ENCODE data around the gene HAVCR2. TPM values are rescaled to one million over a fixed set of nuclear protein-coding genes. Genes with fewer than 3 reads are reported as not detected.

Gene HAVCR2
- total RNA-seq, 4 donors from 2014 or later, result 4.1 to 12.8 (median 5.8) TPM

DNA sequence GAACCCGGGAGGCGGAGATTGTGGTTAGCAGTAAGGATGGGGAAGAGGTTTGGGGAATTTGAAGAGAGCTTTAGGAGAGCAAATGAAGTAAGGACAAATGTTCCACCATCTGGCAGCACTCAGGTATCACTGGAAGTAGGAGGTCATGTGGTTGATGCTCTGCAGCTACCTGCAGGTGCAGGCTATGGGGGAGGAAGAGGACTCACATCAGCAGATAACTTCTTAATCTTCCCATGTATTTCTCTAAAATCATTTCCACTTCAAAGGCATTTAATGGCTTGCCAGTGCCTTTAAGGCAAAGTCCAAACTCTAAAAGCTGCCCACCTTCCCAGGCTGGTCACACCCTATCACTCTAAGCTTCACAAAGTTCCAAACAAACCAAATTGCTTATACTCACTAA, 41.8 kb downstream of the HAVCR2 start:
- Histone ChIP-seq H3K9me3 (no peaks in the 10 kb centered on the region), H3K4me1 (no peaks in the 10 kb centered on the region), H3K27ac (replicated peaks in 1 of 4) (no peak overlapping the region), H3K27me3 (peaks cover 0 to 4% (median 0%) of the 10 kb centered on the region in 4 donors), H3K4me3 (no peak overlapping the region), H3K36me3 (no peaks in the 10 kb centered on the region)
- no peak for DNase-seq (ENCODE audit: extremely low spot score)
- 50% methylated on average over 2 of the region's 2 CpGs for WGBS
- TF ChIP-seq, protein P1, sequence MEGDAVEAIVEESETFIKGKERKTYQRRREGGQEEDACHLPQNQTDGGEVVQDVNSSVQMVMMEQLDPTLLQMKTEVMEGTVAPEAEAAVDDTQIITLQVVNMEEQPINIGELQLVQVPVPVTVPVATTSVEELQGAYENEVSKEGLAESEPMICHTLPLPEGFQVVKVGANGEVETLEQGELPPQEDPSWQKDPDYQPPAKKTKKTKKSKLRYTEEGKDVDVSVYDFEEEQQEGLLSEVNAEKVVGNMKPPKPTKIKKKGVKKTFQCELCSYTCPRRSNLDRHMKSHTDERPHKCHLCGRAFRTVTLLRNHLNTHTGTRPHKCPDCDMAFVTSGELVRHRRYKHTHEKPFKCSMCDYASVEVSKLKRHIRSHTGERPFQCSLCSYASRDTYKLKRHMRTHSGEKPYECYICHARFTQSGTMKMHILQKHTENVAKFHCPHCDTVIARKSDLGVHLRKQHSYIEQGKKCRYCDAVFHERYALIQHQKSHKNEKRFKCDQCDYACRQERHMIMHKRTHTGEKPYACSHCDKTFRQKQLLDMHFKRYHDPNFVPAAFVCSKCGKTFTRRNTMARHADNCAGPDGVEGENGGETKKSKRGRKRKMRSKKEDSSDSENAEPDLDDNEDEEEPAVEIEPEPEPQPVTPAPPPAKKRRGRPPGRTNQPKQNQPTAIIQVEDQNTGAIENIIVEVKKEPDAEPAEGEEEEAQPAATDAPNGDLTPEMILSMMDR (IDR thresholded peaks at IDR 0.05), result no peak
- TF ChIP-seq POLR2AphosphoS5 (IDR thresholded peaks at IDR 0.05), result no peak
- TF ChIP-seq EP300 (IDR thresholded peaks at IDR 0.05), result no peak
- TF ChIP-seq POLR2A (IDR thresholded peaks at IDR 0.05; ENCODE audit: low read depth), result no peak
- intact Hi-C loops (cut with DNase I), result no loop called here

DNA sequence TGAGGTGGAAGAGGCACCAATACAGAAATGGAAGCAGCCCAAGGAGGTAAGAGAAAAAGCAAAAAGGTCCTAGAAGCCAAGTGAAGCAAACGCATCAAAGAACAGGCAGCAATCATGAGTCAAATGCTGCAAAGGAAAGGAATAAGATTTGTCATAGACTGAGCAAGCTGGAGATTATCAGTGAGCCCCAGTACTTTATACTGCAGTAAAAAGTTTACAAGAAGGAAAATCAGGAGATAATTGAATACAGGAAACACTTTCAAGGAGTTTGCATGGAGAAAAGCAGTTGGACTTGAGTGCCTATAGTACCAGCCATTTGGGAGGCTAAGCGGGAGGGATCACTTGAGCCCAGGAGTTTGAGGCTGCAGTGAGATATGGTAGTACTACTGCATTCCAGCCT, 42.8 kb downstream of the HAVCR2 start:
- H3K4me1 ChIP-seq, result no peaks in the 10 kb centered on the region
- no peaks in the 10 kb centered on the region for H3K27me3 ChIP-seq
- intact Hi-C loops (cut with DNase I), result no loop called here
- WGBS, result 73% methylated on average over 2 of the region's 2 CpGs
- H3K27ac ChIP-seq (replicated peaks in 1 of 4), result no peak overlapping the region
- TF ChIP-seq EP300 (IDR thresholded peaks at IDR 0.05) (no peak), POLR2AphosphoS5 (IDR thresholded peaks at IDR 0.05) (no peak), POLR2A (IDR thresholded peaks at IDR 0.05; ENCODE audit: low read depth) (no peak)
- TF ChIP-seq, protein P1 (IDR thresholded peaks at IDR 0.05), result no peak
- H3K9me3 ChIP-seq, result no peaks in the 10 kb centered on the region
- H3K4me3 ChIP-seq, result no peak overlapping the region
- no peak for DNase-seq (ENCODE audit: extremely low spot score)
- H3K36me3 ChIP-seq, result no peaks in the 10 kb centered on the region

DNA sequence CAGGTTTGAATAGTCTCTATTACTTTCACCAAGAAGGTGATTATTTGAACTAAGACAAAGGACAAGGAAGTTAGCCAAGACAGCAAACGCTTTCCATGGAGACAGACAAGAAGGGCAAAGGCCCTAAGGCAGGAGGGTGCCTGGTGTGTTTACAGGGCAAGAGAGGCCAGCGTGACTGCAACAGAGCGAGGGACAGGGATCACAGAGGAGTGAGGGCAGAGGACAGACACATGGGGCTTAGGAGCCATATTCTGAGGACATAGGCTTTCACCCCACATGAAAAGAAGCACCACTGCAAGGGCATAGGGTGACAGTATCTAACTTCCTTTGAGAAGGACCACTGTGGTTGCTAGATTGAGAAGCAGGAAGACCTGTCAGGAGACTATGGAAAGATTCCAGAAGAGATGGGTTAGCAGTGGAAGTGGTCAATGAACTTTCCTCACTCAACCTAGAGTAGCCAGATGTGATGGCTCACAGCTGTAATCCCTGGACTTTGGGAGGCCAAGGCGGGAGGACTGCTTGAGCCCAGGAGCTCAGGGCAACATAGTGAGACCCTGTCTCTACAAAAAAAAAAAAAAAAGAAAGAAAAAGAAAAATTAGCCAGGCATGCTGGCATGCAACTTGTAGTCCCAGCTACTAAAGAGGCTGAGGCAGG, 44.9 kb downstream of the HAVCR2 start:
- WGBS, result 78% methylated on average over 4 of the region's 4 CpGs
- DNase-seq (ENCODE audit: extremely low spot score), result no peak
- TF ChIP-seq, protein P1 (IDR thresholded peaks at IDR 0.05), result no peak
- TF ChIP-seq POLR2A (IDR thresholded peaks at IDR 0.05; ENCODE audit: low read depth) (no peak), POLR2AphosphoS5 (IDR thresholded peaks at IDR 0.05) (no peak), EP300 (IDR thresholded peaks at IDR 0.05) (no peak)
- Histone ChIP-seq H3K4me3 (no peak overlapping the region), H3K27me3 (no peaks in the 10 kb centered on the region), H3K9me3 (no peaks in the 10 kb centered on the region), H3K4me1 (no peaks in the 10 kb centered on the region), H3K36me3 (no peaks in the 10 kb centered on the region), H3K27ac (replicated peaks in 1 of 4) (no peak overlapping the region)
- intact Hi-C loops (cut with DNase I), result no loop called here

DNA sequence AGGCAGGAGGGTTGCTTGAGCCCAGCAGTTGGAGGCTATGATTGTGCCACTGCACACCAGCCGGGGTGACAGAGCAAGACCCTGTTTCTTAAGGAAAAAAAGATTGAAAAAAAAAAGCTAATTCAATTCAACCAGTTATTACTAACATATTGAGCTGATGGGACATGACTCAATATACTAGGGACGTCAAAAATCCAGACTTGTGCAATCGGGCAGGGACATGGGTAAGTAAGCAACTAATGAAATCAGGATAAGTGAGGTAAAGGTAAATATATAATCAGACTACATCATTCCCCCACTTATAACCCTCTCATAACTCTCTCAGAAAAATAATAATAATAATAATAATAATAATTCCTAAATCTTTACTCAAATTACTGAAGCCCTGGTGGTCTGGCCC, 49.0 kb downstream of the HAVCR2 start:
- Histone ChIP-seq H3K27ac (replicated peaks in 1 of 4) (no peak overlapping the region), H3K4me1 (no peaks in the 10 kb centered on the region), H3K27me3 (no peaks in the 10 kb centered on the region), H3K4me3 (no peak overlapping the region), H3K9me3 (no peaks in the 10 kb centered on the region), H3K36me3 (no peaks in the 10 kb centered on the region)
- TF ChIP-seq POLR2AphosphoS5 (IDR thresholded peaks at IDR 0.05) (no peak), EP300 (IDR thresholded peaks at IDR 0.05) (no peak), POLR2A (IDR thresholded peaks at IDR 0.05; ENCODE audit: low read depth) (no peak)
- TF ChIP-seq, protein P1 (IDR thresholded peaks at IDR 0.05), result no peak
- 93% methylated on average over 3 of the region's 3 CpGs for WGBS
- intact Hi-C loops (cut with DNase I), result no loop called here
- DNase-seq (ENCODE audit: extremely low spot score), result no peak

DNA sequence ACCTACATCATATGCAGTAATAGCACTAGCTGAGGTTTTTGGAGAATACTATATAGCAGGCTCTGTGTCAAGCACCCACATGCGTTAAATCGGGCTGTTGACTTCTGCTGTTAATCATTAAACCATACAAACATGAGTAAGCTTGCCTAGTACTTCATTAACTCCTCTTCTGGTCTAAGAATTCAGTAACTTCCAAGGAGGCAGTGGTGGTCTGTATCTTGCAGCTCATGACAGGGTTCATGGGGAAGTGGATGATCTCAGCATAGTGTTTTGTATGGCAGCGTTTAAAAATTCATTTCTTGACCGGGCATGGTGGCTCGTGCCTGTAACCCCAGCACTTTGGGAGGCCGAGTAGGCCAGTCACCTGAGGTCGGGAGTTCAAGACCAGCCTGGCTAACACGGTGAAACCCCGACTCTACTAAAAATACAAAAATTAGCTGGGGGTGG, 49.7 kb downstream of the HAVCR2 start, which contains the start of gene HAVCR1:
HAVCR1 (minus strand) TSS at position 24 of the 447 bp plus-strand sequence. CDS start 1,173 bp downstream, outside the sequence.
- H3K9me3 ChIP-seq, result no peaks in the 10 kb centered on the region
- no peaks in the 10 kb centered on the region for H3K4me1 ChIP-seq
- H3K36me3 ChIP-seq, result no peaks in the 10 kb centered on the region
- H3K4me3 ChIP-seq, result no peak within 1 kb of the TSS
- no peak within 1 kb of the TSS for H3K27ac ChIP-seq (replicated peaks in 1 of 4)
- intact Hi-C loops (cut with DNase I), result no loop called here
- no peak for TF ChIP-seq POLR2AphosphoS5 (IDR thresholded peaks at IDR 0.05)
- no peak for TF ChIP-seq POLR2A (IDR thresholded peaks at IDR 0.05; ENCODE audit: low read depth)
- no peak for TF ChIP-seq EP300 (IDR thresholded peaks at IDR 0.05)
- TF ChIP-seq, protein P1 (IDR thresholded peaks at IDR 0.05), result no peak
- 87% methylated on average over 9 of the region's 9 CpGs for WGBS
- no peaks in the 10 kb centered on the region for H3K27me3 ChIP-seq
- no peak for DNase-seq (ENCODE audit: extremely low spot score)
